CD14-positive monocyte (primary cell): ENCODE measurements around the gene KDM2A. TPM values are rescaled to one million over a fixed set of nuclear protein-coding genes. Genes with fewer than 3 reads are reported as not detected.

Experiments used
- DNase-seq, 3 donors: peaks; one replicate each; pipeline ENCODE4 v3.0.0-alpha.2; 2011 to 2022
- H2AFZ ChIP-seq: 2 replicates; pipeline ENCODE4 v1.6.0; 2012; ENCODE audit warnings: mild to moderate bottlenecking, low read depth, low read length, inconsistent platforms; ENCODE audit not compliant: insufficient read depth, poor library complexity, severe bottlenecking
- H3K27ac ChIP-seq, 2 donors: 1 replicate in 1 of 2; 2 replicates in 1 of 2; pipeline ENCODE4 v1.5.1; 2012 to 2013; ENCODE audit warnings: low read length in 2 of 2, control low read depth in 1 of 2, inconsistent platforms in 1 of 2, low read depth in 1 of 2, mild to moderate bottlenecking in 1 of 2
- H3K27me3 ChIP-seq, 2 donors: one replicate each; pipeline versions ENCODE4 v1.6.0 to v1.6.1; 2011 to 2013; ENCODE audit warnings: low read length in 2 of 2; ENCODE audit not compliant: control insufficient read depth in 2 of 2, insufficient read depth in 2 of 2
- H3K36me3 ChIP-seq, 2 donors: replicated peaks in 1 of 2; 1 replicate in 1 of 2; 2 replicates in 1 of 2; pipeline versions ENCODE4 v1.5.1 to v1.6.1; 2012 to 2013; ENCODE audit warnings: low read length in 2 of 2, control low read depth in 1 of 2, inconsistent platforms in 1 of 2, mild to moderate bottlenecking in 1 of 2; ENCODE audit not compliant: insufficient read depth in 2 of 2, control insufficient read depth in 1 of 2
- H3K4me1 ChIP-seq, 2 donors: 1 replicate in 1 of 2; 2 replicates in 1 of 2; pipeline versions ENCODE4 v1.5.1 to v1.6.1; 2012 to 2013; ENCODE audit warnings: low read length in 2 of 2, control low read depth in 1 of 2, inconsistent platforms in 1 of 2, mild to moderate bottlenecking in 1 of 2, moderate library complexity in 1 of 2; ENCODE audit not compliant: insufficient read depth in 2 of 2, control insufficient read depth in 1 of 2
- H3K4me2 ChIP-seq: replicated peaks from 2 replicates; pipeline ENCODE3; 2012; ENCODE audit warnings: low read length, moderate library complexity, mild to moderate bottlenecking; ENCODE audit not compliant: poor library complexity, severe bottlenecking; ENCODE audit errors: extremely low read depth
- H3K4me3 ChIP-seq, 3 experiments: fragments of 200-600 bp in 1 of 3; sonication (generic) in 1 of 3; replicated peaks in 1 of 3; 1 replicate in 2 of 3; 2 replicates in 1 of 3; pipeline ENCODE4 v1.5.1; 2011 to 2013; ENCODE audit warnings: low read length in 3 of 3, mild to moderate bottlenecking in 3 of 3, control low read depth in 2 of 3, low read depth in 2 of 3, inconsistent platforms in 1 of 3, moderate library complexity in 1 of 3
- H3K79me2 ChIP-seq: 2 replicates; pipeline ENCODE4 v1.6.0; 2012; ENCODE audit warnings: mild to moderate bottlenecking, control low read depth, inconsistent platforms, low read length, moderate library complexity; ENCODE audit not compliant: insufficient read depth
- H3K9ac ChIP-seq: 2 replicates; pipeline ENCODE4 v1.6.0; 2017; ENCODE audit warnings: low read length, mild to moderate bottlenecking; ENCODE audit not compliant: insufficient read depth, poor library complexity, severe bottlenecking
- H3K9me3 ChIP-seq, 2 donors: replicated peaks in 1 of 2; 1 replicate in 1 of 2; 2 replicates in 1 of 2; pipeline versions ENCODE4 v1.5.1 to v1.6.1; 2012 to 2013; ENCODE audit warnings: low read length in 2 of 2, control low read depth in 1 of 2; ENCODE audit not compliant: control insufficient read depth in 1 of 2, insufficient read depth in 1 of 2
- H4K20me1 ChIP-seq: 2 replicates; pipeline ENCODE4 v1.6.0; 2012; ENCODE audit warnings: mild to moderate bottlenecking, low read length, control low read depth, moderate library complexity; ENCODE audit not compliant: insufficient read depth
- H3K27ac Mint-ChIP-seq, 7 donors: one replicate each; pipeline ENCODE4 v1.8.0; 2020; ENCODE audit warnings: mild to moderate bottlenecking in 7 of 7, mixed read lengths in 7 of 7, moderate library complexity in 6 of 7, inconsistent platforms in 2 of 7
- H3K27me3 Mint-ChIP-seq, 3 donors: one replicate each; pipeline ENCODE4 v1.8.0; 2021 to 2022; ENCODE audit warnings: low read depth in 3 of 3, mild to moderate bottlenecking in 3 of 3, mixed read lengths in 3 of 3, moderate library complexity in 3 of 3, inconsistent platforms in 1 of 3
- H3K36me3 Mint-ChIP-seq, 2 donors: one replicate each; pipeline ENCODE4 v1.8.0; 2020; ENCODE audit warnings: mixed read lengths in 2 of 2, inconsistent platforms in 1 of 2, mild to moderate bottlenecking in 1 of 2
- H3K4me1 Mint-ChIP-seq: one replicate; pipeline ENCODE4 v1.8.0; 2020; ENCODE audit warnings: mild to moderate bottlenecking, mixed read lengths
- H3K4me3 Mint-ChIP-seq, 2 donors: one replicate each; pipeline ENCODE4 v1.8.0; 2020; ENCODE audit warnings: mild to moderate bottlenecking in 2 of 2, mixed read lengths in 2 of 2, moderate library complexity in 1 of 2
- H3K9me3 Mint-ChIP-seq, 7 donors: one replicate each; pipeline ENCODE4 v1.8.0; 2020 to 2022; ENCODE audit warnings: mixed read lengths in 7 of 7, mild to moderate bottlenecking in 6 of 7, moderate library complexity in 6 of 7, inconsistent platforms in 2 of 7
- WGBS: methylation state at CpG from one replicate; pipeline ENCODE4 v1.1.5; 2013; ENCODE audit warnings: missing lambda C conversion rate; ENCODE audit not compliant: insufficient coverage; 5-methylcytosine and 5-hydroxymethylcytosine counted together
- intact Hi-C, 2 donors: fragments of 100-400 bp; cut with micrococcal nuclease; formaldehyde crosslinking; loops; one replicate each; pipeline versions ENCODE4 v1.15.0 to v1.15.1; 2023
- polyA plus RNA-seq, 3 donors: library from polyadenylated mRNA; depleted of rRNA in 1 of 3; unstranded in 2 of 3; stranded (reverse) in 1 of 3; fragments of 300-500 nt in 2 of 3; fragments of >200 nt in 1 of 3; fragmentation: Illumina TruSeq in 2 of 3; gene quantifications; 1 replicate in 2 of 3; 2 replicates in 1 of 3; pipeline ENCODE4 v1.2.3, GENCODE V29; 2012 to 2021
- TF ChIP-seq, protein P1 (sequence below): fragments of 200-600 bp; IDR thresholded peaks from one replicate; pipeline ENCODE4 v1.8.0; 2022; ENCODE audit warnings: antibody characterized with exemption, mild to moderate bottlenecking

The KDM2A gene
- polyA plus RNA-seq, 3 donors, result 2.6 to 98.9 (median 3.9) TPM

GRCh38 chr11:67178421-67178820 lies 59.4 kb downstream of the KDM2A start:
- intact Hi-C loops, result no loop called here
- no peak for DNase-seq
- no CpG with 5 or more reads among the region's 1 CpG for WGBS
- Mint-ChIP-seq H3K4me1 (peaks cover 2% of the 10 kb centered on the region), H3K4me3 (no peak overlapping the region), H3K36me3 (peaks cover 47 to 56% of the 10 kb centered on the region in 2 donors), H3K9me3 (no peaks in the 10 kb centered on the region), H3K27me3 (no peaks in the 10 kb centered on the region), H3K27ac (peak overlapping the region in 2 of 7 donors; percentile 12 to 32)
- Histone ChIP-seq H3K4me3 (no peak overlapping the region), H4K20me1 (peaks cover 100% of the 10 kb centered on the region), H3K36me3 (peaks cover 40 to 78% of the 10 kb centered on the region in 2 donors), H3K9me3 (no peaks in the 10 kb centered on the region), H3K27me3 (no peaks in the 10 kb centered on the region), H3K9ac (no peak overlapping the region), H2AFZ (no peak overlapping the region), H3K79me2 (peaks cover 99% of the 10 kb centered on the region), H3K4me2 (no peak overlapping the region), H3K4me1 (no peaks in the 10 kb centered on the region), H3K27ac (no peak overlapping the region)
- TF ChIP-seq, protein P1, sequence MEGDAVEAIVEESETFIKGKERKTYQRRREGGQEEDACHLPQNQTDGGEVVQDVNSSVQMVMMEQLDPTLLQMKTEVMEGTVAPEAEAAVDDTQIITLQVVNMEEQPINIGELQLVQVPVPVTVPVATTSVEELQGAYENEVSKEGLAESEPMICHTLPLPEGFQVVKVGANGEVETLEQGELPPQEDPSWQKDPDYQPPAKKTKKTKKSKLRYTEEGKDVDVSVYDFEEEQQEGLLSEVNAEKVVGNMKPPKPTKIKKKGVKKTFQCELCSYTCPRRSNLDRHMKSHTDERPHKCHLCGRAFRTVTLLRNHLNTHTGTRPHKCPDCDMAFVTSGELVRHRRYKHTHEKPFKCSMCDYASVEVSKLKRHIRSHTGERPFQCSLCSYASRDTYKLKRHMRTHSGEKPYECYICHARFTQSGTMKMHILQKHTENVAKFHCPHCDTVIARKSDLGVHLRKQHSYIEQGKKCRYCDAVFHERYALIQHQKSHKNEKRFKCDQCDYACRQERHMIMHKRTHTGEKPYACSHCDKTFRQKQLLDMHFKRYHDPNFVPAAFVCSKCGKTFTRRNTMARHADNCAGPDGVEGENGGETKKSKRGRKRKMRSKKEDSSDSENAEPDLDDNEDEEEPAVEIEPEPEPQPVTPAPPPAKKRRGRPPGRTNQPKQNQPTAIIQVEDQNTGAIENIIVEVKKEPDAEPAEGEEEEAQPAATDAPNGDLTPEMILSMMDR, result no peak

- intact Hi-C loops, result no loop called here
- Mint-ChIP-seq H3K27me3 (no peaks in the 10 kb centered on the region), H3K27ac (peak overlapping the region in 3 of 7 donors; percentile 30 to 46 (median 32))
Observed at GRCh38 chr11:67178878-67179277, 59.8 kb downstream of the KDM2A start.

More at GRCh38 chr11:67178878-67179277, 59.8 kb downstream of the KDM2A start:
- H3K4me2 ChIP-seq, result no peak overlapping the region
- Mint-ChIP-seq H3K4me3 (no peak overlapping the region), H3K4me1 (peaks cover 2% of the 10 kb centered on the region), H3K36me3 (peaks cover 50 to 60% of the 10 kb centered on the region in 2 donors), H3K9me3 (no peaks in the 10 kb centered on the region)
- no CpG with 5 or more reads among the region's 4 CpGs for WGBS
- H4K20me1 ChIP-seq, result peaks cover 100% of the 10 kb centered on the region
- H2AFZ ChIP-seq, result no peak overlapping the region
- H3K27ac ChIP-seq, result no peak overlapping the region
- H3K36me3 ChIP-seq, result peaks cover 45 to 82% of the 10 kb centered on the region in 2 donors
- H3K79me2 ChIP-seq, result peaks cover 97% of the 10 kb centered on the region
- H3K27me3 ChIP-seq, result no peaks in the 10 kb centered on the region
- TF ChIP-seq, protein P1, result no peak
- H3K4me1 ChIP-seq, result no peaks in the 10 kb centered on the region
- DNase-seq, result no peak
- no peaks in the 10 kb centered on the region for H3K9me3 ChIP-seq
- no peak overlapping the region for H3K9ac ChIP-seq
- no peak overlapping the region for H3K4me3 ChIP-seq
